ENCODE measurements around the gene MAPK8IP3.

Gene MAPK8IP3

GRCh38 chr16:1760911-1761310 is 54.9 kb downstream of the MAPK8IP3 start:
- DNase-seq (ENCODE audit: low read depth in 2 of 2, low spot score in 1 of 2): no peak

GRCh38 chr16:1761751-1762150 is 55.8 kb downstream of the MAPK8IP3 start:
- no peak for DNase-seq (ENCODE audit: low read depth in 2 of 2, low spot score in 1 of 2)

DNA sequence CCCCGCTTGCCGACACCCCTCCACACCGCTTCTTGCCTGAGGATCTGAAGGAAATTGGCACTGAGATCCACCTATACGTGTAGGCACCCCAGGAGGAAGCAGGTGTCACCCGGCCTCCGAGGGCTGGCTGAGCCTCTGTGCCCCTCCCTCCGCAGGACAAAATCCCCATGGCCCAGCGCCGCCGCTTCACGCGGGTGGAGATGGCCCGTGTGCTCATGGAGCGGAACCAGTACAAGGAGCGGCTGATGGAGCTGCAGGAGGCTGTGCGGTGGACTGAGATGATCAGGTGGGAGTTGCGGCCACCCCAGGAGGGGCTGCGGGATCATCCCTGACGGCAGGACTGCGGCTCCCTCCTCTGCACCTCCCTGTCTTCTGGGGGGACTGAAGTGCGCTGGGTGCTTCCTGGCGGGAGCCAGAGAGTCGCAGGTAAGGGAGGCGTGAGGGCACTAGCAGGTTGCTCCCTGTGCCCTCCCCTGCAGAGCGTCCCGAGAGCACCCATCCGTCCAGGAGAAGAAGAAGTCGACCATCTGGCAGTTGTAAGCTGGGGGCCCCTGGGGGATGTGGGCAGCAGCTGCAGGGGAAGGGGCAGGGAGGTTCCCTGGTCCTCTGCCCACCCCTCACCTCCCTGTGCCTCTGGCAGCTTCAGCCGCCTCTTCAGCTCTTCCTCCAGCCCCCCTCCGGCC is 56.3 kb downstream of the MAPK8IP3 start:
- no peak for DNase-seq (ENCODE audit: low read depth in 2 of 2, low spot score in 1 of 2)

GRCh38 chr16:1762879-1763520 is 57.0 kb downstream of the MAPK8IP3 start:
- DNase-seq (ENCODE audit: low read depth in 2 of 2, low spot score in 1 of 2): no peak

- no peak for DNase-seq (ENCODE audit: low read depth in 2 of 2, low spot score in 1 of 2)
These were observed 57.8 kb downstream of the MAPK8IP3 start for GRCh38 chr16:1763521-1764511.

DNA sequence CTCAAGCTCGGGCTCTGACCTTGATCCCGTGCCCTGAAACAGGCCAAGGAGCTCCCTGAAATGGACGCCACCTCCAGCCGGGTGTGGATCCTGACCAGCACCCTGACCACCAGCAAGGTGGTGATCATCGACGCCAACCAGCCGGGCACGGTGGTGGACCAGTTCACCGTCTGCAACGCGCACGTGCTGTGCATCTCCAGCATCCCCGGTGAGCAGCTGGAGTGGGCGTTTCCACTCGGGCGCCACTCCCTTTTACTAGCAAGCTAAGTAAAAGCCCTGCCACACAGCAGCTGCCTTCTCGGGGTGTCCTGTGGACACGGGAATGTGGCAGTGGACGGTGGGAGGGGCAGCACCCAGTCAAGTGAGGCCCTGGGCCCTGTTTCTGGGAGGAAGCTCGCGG is 59.0 kb downstream of the MAPK8IP3 start:
- DNase-seq (ENCODE audit: low read depth in 2 of 2, low spot score in 1 of 2): no peak

- DNase-seq (ENCODE audit: low read depth in 2 of 2, low spot score in 1 of 2): no peak
These were observed 59.8 kb downstream of the MAPK8IP3 start for GRCh38 chr16:1765826-1766225.

- DNase-seq (ENCODE audit: low read depth in 2 of 2, low spot score in 1 of 2): no peak
These were observed 60.2 kb downstream of the MAPK8IP3 start for GRCh38 chr16:1766231-1766630.

DNA sequence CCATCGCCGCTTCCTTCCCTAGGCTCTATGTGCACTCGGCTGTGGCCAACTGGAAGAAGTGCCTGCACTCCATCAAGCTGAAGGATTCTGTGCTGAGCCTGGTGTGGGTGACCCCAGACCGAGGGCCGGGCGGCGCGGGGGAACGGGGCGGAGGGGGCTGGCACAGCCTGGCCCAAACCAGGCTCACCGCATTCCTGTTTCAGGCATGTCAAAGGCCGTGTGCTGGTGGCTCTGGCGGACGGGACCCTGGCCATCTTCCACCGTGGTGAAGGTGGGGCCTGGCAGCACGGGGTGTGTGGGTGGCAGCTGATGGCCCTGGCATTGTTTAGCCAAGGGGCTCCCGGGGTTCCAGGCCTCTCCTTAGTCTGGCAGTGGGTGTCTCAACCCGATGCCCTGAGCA is 60.7 kb downstream of the MAPK8IP3 start:
- no peak for DNase-seq (ENCODE audit: low read depth in 2 of 2, low spot score in 1 of 2)

DNA sequence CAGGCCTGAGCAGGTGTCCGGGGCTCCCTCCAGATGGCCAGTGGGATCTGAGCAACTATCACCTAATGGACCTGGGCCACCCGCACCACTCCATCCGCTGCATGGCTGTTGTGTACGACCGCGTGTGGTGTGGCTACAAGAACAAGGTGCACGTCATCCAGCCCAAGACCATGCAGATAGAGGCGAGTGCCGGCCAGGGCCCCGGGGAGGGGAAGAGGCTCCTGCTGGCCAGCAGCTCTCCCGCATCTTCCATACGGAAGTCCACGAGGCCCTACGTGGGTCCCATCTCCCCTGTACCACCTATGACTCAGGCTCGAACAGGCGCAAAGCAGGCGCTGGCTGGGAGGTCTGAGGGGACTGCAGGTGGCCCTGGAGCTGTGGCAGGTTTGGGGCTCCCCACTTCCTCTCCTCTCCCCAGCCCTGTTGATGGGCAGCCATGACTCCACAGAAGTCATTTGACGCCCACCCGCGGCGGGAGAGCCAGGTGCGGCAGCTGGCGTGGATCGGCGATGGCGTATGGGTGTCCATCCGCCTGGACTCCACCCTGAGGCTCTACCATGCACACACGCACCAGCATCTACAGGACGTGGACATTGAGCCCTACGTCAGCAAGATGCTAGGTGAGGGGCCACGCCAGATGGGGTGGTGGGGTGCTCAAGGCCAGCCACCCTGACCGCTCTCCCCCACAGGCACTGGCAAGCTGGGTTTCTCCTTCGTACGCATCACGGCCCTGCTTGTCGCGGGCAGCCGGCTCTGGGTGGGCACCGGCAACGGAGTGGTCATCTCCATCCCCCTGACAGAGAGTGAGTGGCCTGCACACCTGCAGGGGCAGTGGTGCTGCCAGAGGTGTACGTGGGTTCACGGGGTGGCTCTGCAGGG is 61.4 kb downstream of the MAPK8IP3 start:
- DNase-seq (ENCODE audit: low read depth in 2 of 2, low spot score in 1 of 2): no peak

GRCh38 chr16:1768061-1768766 is 62.2 kb downstream of the MAPK8IP3 start:
- no peak for DNase-seq (ENCODE audit: low read depth in 2 of 2, low spot score in 1 of 2)

DNA sequence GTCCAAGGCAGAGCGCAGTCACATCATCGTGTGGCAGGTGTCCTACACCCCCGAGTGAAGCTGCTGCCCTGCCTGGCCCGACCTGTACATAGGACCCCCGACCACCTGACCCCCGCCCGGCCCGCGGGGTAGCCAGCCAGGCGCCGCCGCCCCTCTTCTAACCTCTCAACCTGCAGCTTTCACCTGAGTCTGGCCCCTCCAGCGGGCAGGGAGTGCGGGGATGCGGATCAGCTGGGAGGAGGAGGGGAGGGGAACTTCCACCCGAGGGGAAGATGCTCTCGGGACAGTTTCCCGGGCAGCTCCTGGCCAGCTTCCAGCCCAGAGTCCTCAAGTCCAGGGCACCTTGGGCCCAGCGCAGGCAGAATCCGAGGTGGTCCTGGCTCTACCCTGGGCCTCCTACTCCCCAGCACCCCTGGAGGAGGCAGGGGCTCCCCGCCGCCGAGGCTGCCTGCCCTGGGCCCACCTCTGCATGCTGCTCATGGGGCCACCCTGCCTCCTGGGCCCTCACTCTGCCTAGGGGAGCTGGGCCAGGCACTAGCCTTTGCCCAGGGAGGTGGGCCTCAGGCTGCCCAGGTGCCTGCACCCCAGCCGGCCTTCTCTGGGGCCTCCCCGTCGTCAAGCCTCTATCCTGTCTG is 62.9 kb downstream of the MAPK8IP3 start:
- no peak for DNase-seq (ENCODE audit: low read depth in 2 of 2, low spot score in 1 of 2)

DNA sequence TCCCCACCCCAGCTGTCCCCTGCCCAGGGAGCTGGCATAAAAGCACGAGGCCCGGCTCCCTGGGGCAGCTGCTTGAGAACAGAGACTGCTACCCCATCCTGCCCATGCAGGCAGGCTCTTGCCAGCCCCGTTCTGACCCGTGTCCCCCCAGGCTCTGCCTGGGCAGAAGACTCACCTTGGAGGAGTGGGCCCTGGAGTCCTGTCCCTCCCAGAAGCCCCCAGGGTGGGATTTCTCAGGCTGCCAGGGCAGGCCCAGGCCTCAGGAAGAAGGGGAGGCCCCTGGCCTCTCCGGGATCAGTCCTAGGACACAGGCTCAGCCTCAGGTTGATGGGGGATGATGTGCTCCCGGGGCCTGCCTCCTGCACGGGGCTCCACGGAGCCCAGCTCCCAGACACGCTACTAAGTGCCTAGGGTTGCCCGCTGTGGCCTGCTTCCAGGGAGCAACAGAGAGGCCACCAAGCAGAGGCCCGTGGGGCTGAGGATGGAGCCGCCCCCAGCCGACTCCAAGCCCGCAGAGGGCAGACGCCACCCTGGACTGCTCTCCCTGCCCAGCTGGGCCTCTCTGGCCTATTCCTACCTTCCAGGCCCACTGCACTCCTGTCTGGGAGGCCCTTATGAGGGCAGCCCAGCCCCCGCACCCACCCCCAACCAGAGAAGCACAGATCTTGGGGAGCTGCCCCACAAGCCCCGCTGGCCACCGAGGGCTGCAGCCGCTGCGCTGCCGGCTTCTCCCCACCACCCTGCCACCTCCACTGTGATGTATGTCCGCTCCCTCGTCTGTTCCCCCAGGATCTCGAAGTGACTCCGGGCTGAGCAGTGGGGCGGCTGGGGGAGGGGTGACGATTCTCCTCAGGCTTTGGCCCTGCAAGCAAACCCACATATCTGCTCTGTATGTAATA is 63.7 kb downstream of the MAPK8IP3 start:
- DNase-seq (ENCODE audit: low read depth in 2 of 2, low spot score in 1 of 2): no peak

GRCh38 chr16:1770328-1771187 is 64.6 kb downstream of the MAPK8IP3 start:
- DNase-seq (ENCODE audit: low read depth in 2 of 2, low spot score in 1 of 2): no peak

- DNase-seq (ENCODE audit: low read depth in 2 of 2, low spot score in 1 of 2): peak; percentile 42 to 49
These were observed 65.3 kb downstream of the MAPK8IP3 start, which contains the start of gene NME3 for GRCh38 chr16:1771188-1771863. Gene NME3 (minus strand): TSS chr16:1771543. CDS start chr16:1771534, 9 bp downstream.

DNA sequence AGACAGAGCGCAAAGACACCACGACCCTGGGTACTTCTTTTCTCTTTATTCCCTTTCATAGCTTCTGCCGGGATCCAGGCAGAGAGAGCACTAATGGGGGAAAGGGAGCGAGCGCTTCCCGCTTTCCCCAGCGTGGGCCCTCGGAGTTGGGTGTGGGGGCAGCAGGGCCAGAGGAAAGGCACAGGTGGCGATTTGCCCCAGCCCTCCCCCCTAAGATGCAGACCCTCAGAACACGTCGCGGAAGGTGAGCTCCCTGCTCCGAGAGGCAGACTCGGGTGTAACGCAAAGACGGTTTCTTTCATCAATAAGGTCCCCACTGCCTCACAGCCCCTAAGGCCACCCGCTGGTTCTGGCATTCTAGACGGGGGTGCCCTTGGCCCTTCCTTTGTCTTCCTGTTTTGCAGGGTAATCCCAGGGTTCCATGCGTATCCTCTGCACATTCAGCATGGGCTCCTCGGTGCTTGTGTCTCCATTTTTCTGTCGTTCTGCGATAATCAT is 65.9 kb downstream of the MAPK8IP3 start:
- DNase-seq (ENCODE audit: low read depth in 2 of 2, low spot score in 1 of 2): no peak

- no peak for DNase-seq (ENCODE audit: low read depth in 2 of 2, low spot score in 1 of 2)
These were observed 66.4 kb downstream of the MAPK8IP3 start, which contains the start of gene EME2 for GRCh38 chr16:1772362-1772907. Gene EME2 (plus strand): TSS chr16:1772810. CDS start chr16:1773228, 418 bp downstream.

Data from stimulated activated CD8-positive, alpha-beta memory T cell treated with anti-CD3 and anti-CD28 coated beads, Interleukin-4, amount 100 ng/mL, for 4 hours (primary cell).